CMK (cell line): ENCODE data around the gene EPGN.

Experiments
- DNase-seq: peaks from one replicate; pipeline ENCODE4 v3.0.0-alpha.2; 2010; ENCODE audit warnings: low read depth

The EPGN gene

DNA sequence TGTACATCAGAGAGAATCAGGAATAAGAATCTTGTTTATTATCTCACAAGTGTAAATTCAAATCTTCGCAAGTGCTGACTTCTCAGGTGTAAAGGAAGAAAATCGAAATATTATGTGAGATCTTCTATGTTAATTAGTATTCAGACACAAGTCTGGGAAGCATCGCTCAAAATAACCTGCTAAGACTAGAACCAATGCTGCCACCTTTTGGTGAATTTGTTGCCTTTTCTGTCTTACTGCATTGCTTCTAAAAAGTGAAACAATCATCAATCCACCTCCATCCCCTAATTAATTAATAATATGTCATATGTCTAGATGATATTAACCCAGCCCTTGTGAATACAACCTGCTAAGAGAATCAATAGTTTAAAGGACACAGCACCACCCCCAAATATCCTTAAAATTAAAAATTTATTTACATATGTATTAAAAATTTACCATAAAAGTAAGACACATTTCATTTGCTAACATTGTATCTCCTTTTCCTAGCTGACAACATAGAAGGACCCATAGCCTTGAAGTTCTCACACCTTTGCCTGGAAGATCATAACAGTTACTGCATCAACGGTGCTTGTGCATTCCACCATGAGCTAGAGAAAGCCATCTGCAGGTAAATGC lies 3.5 kb downstream of the EPGN start:
- DNase-seq: no peak

DNA sequence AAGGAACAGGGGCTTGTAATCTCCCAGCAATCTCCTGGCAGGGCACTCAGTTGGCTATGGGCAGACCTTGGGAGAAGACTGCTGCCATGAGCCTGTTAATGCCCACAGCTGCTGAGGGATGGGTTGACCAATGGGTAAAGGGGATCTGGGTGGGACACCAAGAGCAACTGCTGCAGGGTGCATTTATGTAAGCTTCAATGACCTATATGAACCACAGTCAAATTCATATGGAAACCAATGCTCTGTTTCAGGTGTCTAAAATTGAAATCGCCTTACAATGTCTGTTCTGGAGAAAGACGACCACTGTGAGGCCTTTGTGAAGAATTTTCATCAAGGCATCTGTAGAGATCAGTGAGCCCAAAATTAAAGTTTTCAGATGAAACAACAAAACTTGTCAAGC lies 6.1 kb downstream of the EPGN start:
- DNase-seq: no peak

DNA sequence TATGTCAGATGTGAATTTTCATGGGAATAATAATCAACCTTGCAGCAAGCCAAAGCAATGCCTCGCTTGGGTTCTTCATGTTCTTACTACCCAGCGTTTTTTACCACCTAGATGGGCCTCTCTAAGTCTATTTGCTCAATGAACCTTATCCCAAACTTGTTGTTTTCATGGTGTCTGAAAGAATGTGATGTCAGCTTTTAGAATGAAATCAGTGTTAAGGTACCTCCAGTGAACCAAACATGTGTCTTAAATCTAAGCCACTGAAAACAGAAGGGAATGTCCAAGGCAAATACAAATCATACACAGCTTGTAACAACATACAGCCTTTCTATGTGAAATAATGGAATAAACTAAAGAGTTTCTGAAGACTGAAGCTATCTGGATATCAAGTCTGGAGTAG lies 6.7 kb downstream of the EPGN start:
- DNase-seq: no peak

DNA sequence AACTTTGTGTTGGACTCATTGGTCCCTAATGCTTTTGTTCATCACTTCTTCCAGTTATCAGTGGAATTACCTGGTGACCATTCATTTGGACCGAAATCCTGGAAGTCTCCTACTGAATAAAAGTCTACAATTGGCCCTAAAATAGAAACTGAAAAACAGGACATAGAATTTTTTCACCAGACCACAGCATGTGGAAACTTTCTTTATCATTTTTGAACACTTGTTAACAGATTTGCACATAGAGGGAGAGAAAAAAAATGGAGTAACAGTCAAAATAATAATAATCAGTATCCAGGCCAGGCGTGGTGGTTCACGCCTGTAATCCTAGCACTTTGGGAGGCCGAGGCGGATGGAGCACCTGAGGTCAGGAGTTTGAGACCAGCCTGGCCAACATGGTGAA lies 7.1 kb downstream of the EPGN start:
- no peak for DNase-seq

DNA sequence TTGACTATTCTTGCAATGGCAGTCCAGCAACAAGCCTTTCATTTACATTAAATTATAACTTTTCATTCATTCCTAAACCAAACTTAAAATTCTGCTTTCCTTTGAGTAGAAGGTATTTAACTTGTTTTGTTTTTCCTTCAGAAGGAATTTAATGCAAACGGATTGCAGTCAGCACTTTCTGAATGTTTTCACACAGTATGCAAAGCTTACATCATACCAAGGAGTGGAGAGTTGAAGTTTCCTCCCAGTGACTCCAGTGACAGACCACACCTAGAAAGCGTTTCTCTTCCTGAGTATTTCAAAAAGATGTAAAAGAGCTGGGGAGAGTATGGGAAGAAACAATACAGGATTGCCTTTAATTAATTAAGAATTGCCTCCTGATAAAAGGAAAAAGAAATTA lies 8.1 kb downstream of the EPGN start:
- DNase-seq: no peak

DNA sequence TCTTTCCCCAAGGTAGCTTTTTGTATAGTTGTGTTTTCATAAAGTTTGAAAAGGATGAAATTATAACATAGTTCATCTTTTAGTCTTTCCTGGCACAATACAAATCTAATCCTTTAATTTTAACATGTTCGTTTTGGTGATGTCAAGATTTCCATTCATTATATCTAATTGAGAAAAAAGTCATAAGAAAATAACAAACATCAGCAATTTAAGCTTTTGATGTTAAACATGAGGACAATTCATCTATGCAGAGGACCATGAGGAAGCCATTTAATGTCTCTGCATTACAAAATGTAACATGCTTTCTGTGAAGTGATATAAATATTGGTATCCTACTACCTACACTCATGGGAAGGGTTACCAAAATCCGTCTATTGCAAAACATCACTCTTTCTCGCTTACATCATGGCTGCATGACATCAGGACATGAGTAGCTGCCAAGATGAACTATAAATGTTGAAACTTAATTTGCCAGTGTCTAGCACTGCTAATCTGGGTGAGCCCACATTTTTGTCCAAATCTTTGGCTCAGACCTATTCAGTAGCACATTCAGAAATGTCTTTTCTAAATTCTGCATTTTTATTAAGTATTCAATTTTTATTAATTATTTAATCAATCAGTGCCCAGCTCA lies 9.5 kb downstream of the EPGN start:
- DNase-seq: no peak

DNA sequence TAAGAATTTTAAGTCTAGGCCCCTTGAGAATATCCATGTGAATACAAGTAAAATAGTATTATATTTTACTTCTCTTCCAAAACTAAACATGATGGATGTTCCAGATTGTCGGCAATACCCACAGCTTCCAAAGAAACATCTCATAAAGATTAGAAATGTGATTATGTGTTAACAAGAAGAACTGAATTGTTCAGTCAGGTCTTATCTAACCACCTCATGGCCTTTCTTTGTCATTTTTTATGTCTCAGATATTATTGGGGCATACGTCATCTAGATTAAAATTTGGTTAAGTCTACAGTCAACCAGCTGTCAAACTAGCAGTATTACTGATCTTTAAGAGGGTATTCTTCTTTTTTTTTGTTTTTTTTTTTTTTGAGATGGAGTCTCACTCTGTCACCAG lies 10.0 kb downstream of the EPGN start:
- no peak for DNase-seq

DNA sequence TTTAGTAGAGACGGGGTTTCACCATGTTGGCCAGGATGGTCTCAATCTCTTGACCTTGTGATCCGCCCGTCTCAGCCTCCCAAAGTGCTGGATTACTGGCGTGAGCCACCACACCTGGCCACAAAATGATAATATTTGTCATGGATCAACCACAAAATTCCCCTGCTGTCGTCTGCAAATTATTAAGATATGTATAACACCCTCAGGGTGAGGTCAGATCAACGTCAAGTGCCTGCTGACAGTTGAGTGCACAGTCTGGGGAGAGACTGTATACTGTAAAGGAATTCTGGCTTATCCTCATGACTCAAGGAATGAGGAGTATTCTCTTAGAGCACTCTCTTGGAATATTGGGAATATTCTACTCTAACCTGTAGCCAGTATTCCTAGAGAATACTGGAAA lies 11.2 kb downstream of the EPGN start:
- no peak for DNase-seq

DNA sequence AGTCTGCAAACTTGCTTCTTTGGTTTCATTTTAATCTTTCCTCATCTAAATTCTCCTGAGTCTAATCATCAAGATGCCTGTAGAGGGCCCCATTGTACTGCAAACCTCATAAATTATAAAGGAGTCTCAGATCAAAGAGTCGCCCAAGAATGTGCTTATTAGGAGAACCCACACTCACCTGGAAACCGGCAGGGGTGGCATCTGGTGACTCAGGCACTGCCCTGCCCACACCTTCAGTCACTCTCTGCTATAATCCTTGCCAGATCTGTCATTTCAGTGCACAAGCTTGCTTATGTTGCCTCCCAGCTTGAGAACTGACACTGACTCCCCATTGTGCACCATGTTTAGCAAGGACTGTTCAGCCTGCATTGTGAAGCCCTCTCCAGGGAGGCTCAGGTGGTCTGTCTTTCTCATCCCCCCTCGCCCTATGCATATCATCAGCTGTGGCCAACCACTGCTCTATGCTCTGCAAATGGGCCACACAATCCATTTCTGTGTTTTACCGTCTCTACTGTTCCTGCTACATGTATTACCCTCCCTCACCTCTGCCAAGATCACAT lies 12.4 kb downstream of the EPGN start:
- no peak for DNase-seq

DNA sequence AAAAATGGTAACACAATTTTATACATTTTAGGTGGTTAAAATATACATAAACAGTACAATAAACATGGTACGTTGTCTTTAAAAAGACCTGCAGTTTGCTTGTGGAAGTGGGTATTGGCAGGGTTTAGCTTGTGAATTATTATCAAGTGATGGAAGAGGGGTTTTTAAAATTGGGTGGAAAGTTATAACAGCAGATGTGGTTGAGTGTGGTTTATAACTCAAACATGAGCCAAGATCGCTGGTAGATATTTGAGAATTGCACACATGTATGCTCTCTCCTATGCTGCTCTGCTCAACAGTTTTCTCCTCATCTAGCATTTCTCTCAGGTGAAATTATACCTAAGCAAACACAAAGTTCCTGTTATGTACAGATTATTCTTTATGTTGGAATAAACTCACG lies 14.0 kb downstream of the EPGN start:
- no peak for DNase-seq

DNA sequence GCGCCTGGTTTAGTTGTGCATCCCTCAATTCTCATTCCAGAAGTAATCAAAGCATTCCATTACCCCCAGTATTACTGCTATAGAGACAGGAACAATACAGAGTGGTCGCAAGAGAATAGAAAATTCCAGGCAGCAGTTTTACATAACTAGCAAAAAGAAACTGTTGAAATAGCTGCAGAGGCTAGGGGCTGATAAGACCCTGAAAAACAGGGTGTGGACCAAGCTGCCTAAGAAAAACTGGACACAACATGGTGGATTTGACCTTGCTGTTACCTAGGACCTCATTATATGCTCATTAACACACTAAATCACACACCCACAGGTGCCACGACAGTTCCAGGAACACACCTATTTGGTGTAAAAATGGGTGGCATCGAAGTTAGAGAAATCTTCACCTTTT lies 15.4 kb downstream of the EPGN start:
- DNase-seq: no peak

DNA sequence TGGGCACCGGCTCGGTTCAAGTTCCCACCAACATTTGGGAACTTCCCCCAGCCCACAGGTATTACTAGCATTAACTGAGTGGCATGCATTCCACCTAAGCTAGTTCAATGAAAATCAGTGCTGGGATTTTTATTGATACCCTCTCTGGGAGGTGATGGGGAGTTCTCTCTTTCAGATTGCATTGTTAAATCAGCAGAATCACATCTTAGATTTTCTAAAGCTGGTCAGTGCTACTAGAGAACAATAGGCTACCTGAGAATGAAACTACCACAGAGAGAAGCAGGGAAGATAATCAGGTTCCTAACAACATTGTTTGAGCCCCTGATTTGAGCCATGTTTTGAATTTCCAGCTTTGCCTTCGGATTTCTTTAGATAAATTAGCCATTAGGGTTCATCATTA lies 16.0 kb downstream of the EPGN start:
- DNase-seq: no peak

DNA sequence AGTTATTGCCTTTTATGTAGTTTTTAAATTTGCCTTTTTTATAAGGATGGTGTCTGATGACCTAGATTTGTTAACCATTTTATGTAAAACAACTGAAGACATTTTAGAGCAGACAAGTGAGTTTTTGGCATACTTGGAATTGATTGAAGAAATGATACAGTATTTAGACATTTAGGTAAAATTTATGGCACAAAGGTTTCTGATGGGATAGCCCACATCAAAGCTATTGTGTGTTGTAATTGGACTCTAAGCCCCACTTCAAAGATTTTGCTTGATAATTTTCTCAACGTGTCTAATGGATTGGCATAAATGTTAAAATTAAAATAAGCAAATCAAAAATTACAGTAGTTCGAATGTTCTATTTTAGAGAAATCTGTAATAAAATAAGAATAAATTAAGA lies 17.6 kb downstream of the EPGN start:
- no peak for DNase-seq

DNA sequence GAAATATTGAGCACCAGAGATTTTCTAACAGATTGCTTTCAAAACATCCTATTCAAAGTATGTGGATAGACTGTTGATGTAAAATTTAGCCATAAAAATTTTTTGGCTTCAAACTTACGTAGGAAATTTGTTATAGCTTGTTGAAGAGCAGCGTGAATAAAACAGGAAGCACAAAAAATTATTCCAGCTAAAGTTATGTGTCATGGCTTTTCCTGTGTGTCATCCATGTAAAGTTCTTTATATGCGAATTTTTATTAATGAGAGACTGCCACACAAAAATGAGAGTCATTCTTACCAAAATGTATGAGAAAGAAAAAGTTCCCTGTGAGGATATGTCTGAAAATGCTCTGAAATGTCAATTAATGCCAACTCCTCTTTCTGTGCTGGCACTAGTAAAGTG lies 19.5 kb downstream of the EPGN start:
- no peak for DNase-seq

DNA sequence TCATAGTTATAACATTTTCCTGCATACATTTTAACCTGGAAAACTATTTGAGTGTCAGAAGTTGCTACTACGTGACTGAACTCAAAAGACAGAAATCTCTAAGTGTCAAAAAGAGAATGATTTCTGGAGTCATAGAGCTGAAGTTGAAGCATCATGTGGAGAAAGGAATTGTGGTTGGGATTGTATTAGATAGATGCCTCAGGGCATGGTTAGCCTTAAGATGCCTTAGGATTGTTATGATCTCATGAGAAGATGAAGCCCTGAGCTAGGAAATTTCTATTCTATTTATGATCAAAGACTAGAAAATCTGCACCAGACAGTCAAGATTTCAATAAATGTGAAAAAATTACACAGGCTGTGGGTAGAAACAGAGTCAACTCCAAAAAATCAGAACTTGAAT lies 20.2 kb downstream of the EPGN start:
- DNase-seq: no peak

DNA sequence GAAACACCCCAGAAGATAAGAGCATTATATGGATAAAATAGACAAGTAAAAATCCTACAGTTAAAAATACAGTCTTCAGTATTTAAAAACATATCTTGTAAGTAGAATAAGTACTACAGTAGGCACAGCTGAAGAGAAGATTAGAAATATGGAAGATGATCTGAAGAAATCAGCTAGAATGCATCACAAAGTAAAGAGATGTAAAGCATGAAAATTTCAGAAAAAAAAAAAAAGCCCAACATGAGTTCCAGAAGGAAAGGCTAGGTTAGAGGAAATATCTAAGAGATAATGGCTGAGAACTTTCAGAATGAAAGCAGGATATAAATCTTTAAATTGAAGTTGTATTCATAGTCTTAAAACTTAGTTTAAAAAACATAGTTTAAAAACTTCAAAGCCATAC lies 21.0 kb downstream of the EPGN start:
- no peak for DNase-seq

DNA sequence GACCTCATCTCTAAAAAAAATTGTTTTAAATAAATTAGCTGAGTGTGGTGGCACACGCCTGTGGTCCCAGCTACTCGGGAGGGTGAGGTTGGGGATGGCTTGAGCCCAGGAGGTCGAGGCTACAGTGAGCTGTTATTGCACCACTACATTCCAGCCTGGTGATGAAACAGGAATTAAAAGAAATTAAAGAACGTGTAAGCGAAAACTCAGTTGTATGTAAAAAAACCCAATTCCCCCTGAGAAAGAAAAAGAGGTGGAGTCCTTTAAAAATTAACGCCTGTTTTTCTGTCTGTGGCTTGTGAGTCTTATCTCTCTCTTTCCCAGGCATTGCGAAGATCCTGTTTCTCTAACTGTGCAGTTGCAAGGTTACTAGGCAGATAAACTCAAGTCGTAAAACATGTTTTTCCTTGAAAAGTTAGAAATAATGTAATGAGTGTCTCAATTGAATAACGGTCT lies 22.1 kb downstream of the EPGN start:
- no peak for DNase-seq

DNA sequence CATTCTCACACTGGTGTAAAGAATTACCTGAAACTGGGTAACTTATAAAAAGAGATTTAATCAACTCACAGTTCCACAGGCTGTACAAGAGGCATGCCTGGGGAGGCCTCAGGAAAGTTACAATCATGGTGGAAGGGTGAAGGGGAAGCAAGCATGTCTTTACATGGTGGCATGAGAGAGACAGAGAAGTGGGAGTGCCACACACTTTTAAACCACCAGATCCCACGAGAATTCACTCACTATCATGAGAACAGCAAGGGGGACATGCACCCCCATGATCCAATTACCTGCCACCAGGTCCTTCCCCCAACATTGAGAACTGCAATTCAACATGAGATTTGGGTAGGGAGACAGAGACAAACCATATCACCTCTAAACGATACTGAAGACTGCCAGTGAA lies 23.0 kb downstream of the EPGN start:
- no peak for DNase-seq

DNA sequence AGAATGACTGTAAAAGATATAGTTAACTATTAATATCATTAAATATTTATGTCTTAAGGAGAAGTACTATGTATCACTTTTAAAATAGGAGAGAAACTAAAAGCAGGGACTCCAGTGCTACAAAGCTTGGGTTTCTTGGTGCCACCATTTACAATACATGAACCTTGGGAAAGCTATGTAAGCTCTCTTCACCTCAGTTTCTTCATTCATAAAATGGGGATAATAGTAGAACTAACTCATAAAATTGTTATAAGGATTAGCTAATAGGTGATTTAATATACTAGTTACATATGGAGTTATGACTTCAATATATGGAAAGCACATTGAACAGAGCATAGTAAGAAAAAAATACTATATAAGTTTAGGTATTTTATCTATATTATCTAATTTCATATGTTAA lies 23.7 kb downstream of the EPGN start:
- DNase-seq: no peak

DNA sequence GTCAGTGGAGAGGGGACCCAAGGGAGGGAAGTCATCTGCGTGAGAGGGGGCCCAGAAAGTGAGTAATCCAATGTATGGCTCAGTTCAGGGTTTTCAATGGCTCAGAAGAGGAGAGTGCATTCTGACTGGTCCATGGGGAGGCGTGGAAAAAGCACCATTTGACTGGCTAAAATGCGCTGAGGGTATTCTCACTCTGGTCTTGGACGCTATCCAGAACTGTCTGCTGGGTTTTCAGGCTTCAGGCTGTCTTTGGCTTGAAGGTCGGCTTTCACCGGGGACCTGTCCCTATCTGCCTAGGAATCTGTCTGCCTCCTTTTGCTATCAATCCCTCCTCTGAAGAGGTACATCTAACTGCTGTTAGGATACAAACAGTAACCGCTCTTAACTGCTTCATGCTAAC lies 26.4 kb downstream of the EPGN start:
- DNase-seq: no peak

DNA sequence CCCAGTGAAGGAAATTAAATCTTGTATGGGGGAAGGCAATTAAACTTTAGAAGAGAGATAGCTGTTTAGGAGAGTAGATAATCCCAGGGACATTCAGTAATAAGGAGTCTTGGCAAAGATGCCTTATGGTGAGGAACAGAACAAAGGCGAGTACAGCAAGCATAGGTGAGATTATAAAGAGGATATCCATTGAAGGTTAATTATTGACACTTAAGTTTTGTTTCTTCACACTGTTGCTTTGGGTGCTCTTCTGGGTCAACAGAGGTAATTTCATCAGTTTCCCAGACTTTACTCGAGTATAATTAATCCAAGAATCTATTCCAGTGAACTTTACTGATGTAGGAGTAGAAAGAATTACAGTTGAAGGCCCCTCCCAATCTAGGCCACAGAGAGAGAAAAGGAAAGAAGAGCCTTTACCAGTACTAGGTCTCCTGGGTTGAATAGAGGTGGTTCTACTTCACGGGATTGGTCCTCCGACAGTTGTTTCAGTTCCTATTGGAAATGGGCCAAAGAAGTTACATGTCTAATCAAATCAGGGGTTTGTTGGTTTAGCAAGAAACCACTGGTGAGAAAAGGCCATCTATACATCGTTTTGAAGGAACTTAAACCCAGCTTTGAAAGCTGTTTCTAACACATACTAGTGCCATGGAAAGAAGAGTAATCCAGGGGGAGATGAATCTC lies 27.2 kb downstream of the EPGN start:
- DNase-seq: no peak

DNA sequence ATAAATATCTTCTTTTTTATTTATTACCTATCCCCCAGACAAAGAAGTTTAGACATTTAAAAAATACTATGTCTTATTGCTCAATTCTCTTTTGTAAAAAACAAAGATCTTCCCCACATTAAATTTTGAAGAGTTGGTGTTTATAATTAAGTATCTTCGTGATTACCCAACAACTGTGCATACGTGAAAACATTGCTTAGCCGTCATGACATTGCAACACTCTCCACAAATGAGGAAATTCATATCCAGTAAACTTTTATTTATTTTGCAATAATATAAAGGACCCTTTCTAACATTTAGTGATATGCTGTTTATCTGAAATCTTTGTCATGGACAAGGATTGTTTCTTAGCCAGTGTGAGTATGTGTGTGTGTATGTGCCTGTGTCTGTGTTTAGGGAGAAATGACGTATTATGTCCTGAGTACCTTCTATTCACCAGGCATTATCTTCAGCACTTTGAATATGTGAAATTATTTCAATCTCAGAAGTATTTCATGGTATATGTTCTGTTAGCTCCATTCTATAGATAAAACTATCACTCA lies 30.6 kb downstream of the EPGN start:
- no peak for DNase-seq

DNA sequence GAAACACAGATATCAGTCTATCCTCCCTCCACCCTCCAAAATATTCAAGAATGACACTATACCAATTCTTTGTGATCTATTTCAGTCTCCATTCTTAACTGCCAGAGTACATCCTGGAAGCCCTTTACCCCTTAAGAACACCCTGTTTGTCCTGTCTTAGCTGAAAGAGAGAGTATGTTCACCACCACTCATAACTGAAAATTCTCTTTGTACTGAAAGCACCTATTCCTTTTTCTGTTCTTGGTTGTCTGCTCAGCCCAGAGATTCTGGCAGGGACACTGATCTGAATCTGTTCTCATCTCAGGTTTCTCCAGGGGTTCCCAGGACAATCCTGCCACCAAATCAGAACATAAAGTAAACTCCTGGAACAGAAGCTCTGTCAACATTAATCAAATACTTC lies 31.2 kb downstream of the EPGN start:
- no peak for DNase-seq
